GM10266 (cell line): ENCODE data around the gene SLC9A9.
A peak's percentile ranks its signal among the peaks of the same experiment; 100 is the strongest.

ENCODE experiments used
- DNase-seq: peaks from one replicate; pipeline ENCODE4 v3.0.0; 2012; ENCODE audit errors: extremely low spot score
- CTCF ChIP-seq: IDR thresholded peaks from 2 replicates; pipeline ENCODE4 v1.5.1; 2012; ENCODE audit warnings: mild to moderate bottlenecking, low read depth; ENCODE audit not compliant: control insufficient read depth, insufficient read depth; ENCODE audit errors: missing control alignments

SLC9A9 gene

GRCh38 chr3:143648708-143649107 lies 199.6 kb downstream of the SLC9A9 start:
- DNase-seq = no peak
- peak; percentile 26 for TF ChIP-seq CTCF

- no peak for TF ChIP-seq CTCF
- no peak for DNase-seq
These were observed 200.1 kb downstream of the SLC9A9 start for GRCh38 chr3:143648218-143648617.

- DNase-seq = peak; percentile 40
- TF ChIP-seq CTCF = peak; percentile 53
These were observed 203.7 kb downstream of the SLC9A9 start for GRCh38 chr3:143644370-143645089.

- no peak for TF ChIP-seq CTCF
- DNase-seq = no peak
These were observed 204.4 kb downstream of the SLC9A9 start for GRCh38 chr3:143643905-143644304.

GRCh38 chr3:143640774-143641173 lies 207.5 kb downstream of the SLC9A9 start:
- TF ChIP-seq CTCF = no peak
- DNase-seq = no peak

GRCh38 chr3:143637133-143637532 lies 211.1 kb downstream of the SLC9A9 start:
- no peak for TF ChIP-seq CTCF
- no peak for DNase-seq

GRCh38 chr3:143634991-143635390 lies 213.3 kb downstream of the SLC9A9 start:
- DNase-seq = no peak

More at GRCh38 chr3:143634991-143635390, 213.3 kb downstream of the SLC9A9 start:
- TF ChIP-seq CTCF = no peak
